Activated T-helper 1 cell treated with anti-CD3 and anti-CD28 coated beads, Interleukin-12 subunit alpha, Interleukin-12 subunit beta, Interleukin-2, Interleukin-4 antibody, amounts not matched to agents 30 ng/mL and 10 ng/mL and 1 ng/mL, durations not matched to agents 14 hours and 24 hours and 36 hours (primary cell): Measurements from ENCODE around the gene GRB10. TPM values are rescaled to one million over a fixed set of nuclear protein-coding genes. Genes with fewer than 3 reads are reported as not detected.

Source experiments
- DNase-seq: peaks from one replicate; pipeline ENCODE4 v3.0.0; 2021; ENCODE audit warnings: low spot score
- H3K27ac Mint-ChIP-seq: one replicate; pipeline ENCODE4 v1.8.0; 2021; ENCODE audit warnings: mild to moderate bottlenecking, mixed read lengths
- H3K27me3 Mint-ChIP-seq: one replicate; pipeline ENCODE4 v1.8.0; 2022; ENCODE audit warnings: mild to moderate bottlenecking, moderate library complexity, mixed read lengths; ENCODE audit not compliant: insufficient read depth
- H3K36me3 Mint-ChIP-seq: one replicate; pipeline ENCODE4 v1.8.0; 2021; ENCODE audit warnings: low read depth, mixed read lengths
- H3K4me1 Mint-ChIP-seq: one replicate; pipeline ENCODE4 v1.8.0; 2021; ENCODE audit warnings: low read depth, mixed read lengths
- H3K4me3 Mint-ChIP-seq: one replicate; pipeline ENCODE4 v1.8.0; 2021; ENCODE audit warnings: mild to moderate bottlenecking, moderate library complexity, mixed read lengths
- H3K9me3 Mint-ChIP-seq: one replicate; pipeline ENCODE4 v1.8.0; 2021; ENCODE audit warnings: mixed read lengths
- intact Hi-C: fragments of 100-400 bp; cut with micrococcal nuclease; formaldehyde crosslinking; loops from one replicate; pipeline ENCODE4 v1.15.1; 2024
- total RNA-seq: library from RNA; stranded (reverse); gene quantifications from 2 replicates; pipeline ENCODE4 v1.2.3, GENCODE V29; 2022

The GRB10 gene
- total RNA-seq, 1 donor from 2014 or later = 2.8 TPM

GRCh38 chr7:50815138-50815537 lies 32.4 kb upstream of the GRB10 start:
- peaks cover 9% of the 10 kb centered on the region for H3K27me3 Mint-ChIP-seq
- no peaks in the 10 kb centered on the region for H3K4me1 Mint-ChIP-seq
- H3K9me3 Mint-ChIP-seq = no peaks in the 10 kb centered on the region
- intact Hi-C loops = no loop called here
- H3K4me3 Mint-ChIP-seq = no peak overlapping the region
- no peaks in the 10 kb centered on the region for H3K36me3 Mint-ChIP-seq
- no peak overlapping the region for H3K27ac Mint-ChIP-seq
- no peak for DNase-seq

DNA sequence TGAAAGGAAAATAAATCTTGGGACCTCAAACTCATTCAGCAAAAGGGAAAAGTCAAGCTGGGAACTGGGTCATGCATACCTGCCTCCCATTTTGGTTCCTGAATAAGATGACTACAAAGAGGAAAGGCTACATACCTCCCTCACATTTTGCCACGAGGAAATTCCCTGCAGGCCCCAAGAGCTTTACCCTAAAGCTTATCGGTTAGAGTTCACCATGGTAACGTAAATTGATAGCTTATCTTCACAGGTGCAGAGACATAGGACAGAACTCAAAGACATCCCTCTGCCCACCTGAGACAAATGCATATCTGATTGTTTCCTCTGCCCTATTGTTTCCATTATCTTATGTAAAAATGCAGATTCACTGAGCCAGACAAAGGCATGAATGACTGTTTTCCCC lies 31.5 kb upstream of the GRB10 start:
- no peak for DNase-seq
- Mint-ChIP-seq H3K4me3 (no peak overlapping the region), H3K27me3 (peaks cover 8% of the 10 kb centered on the region), H3K27ac (no peak overlapping the region), H3K9me3 (no peaks in the 10 kb centered on the region), H3K4me1 (no peaks in the 10 kb centered on the region), H3K36me3 (no peaks in the 10 kb centered on the region)
- intact Hi-C loops = no loop called here

- intact Hi-C loops = no loop called here
- Mint-ChIP-seq H3K36me3 (no peaks in the 10 kb centered on the region), H3K27me3 (peaks cover 9% of the 10 kb centered on the region), H3K4me3 (no peak overlapping the region), H3K4me1 (no peaks in the 10 kb centered on the region), H3K9me3 (no peaks in the 10 kb centered on the region), H3K27ac (no peak overlapping the region)
- DNase-seq = no peak
Measured at GRCh38 chr7:50812841-50813475, 30.3 kb upstream of the GRB10 start.

- intact Hi-C loops = no loop called here
- Mint-ChIP-seq H3K27ac (no peak overlapping the region), H3K27me3 (peaks cover 9% of the 10 kb centered on the region), H3K4me1 (no peaks in the 10 kb centered on the region), H3K9me3 (no peaks in the 10 kb centered on the region), H3K36me3 (no peaks in the 10 kb centered on the region), H3K4me3 (no peak overlapping the region)
- DNase-seq = no peak
Measured at GRCh38 chr7:50812094-50812493, 29.4 kb upstream of the GRB10 start.

DNA sequence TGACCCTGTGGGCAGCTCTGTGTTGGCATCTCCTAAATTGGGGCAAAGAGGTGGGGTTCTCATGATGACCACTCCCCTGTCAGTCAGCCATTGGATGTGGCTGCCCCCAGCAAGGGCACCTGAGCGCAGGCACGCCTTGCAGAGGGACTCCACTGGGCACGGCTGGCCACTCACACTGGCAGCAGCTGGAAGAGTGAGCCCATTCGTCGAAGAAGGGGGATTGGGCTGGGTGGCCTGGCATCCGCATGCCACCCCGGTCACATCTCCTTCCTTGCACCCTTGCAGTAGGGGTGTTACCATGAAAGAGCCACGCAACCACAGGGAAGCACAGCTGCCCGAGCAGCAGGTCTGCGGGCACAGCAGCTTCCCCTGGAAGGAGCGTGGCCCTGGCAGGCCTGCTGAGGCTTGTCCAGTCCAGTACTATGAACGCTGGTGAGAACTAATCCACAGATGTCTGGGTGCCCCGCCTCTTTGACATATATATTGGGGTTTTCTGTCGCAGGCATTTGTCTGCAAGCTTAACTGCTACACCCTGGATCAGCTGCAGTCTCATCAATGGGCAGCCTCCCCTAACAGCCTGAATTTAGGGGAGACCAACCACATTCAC lies 25.7 kb upstream of the GRB10 start:
- no peak overlapping the region for H3K4me3 Mint-ChIP-seq
- no peaks in the 10 kb centered on the region for H3K4me1 Mint-ChIP-seq
- no peak overlapping the region for H3K27ac Mint-ChIP-seq
- intact Hi-C loops = no loop called here
- no peaks in the 10 kb centered on the region for H3K36me3 Mint-ChIP-seq
- no peak for DNase-seq
- H3K9me3 Mint-ChIP-seq = no peaks in the 10 kb centered on the region
- H3K27me3 Mint-ChIP-seq = peaks cover 10% of the 10 kb centered on the region

DNA sequence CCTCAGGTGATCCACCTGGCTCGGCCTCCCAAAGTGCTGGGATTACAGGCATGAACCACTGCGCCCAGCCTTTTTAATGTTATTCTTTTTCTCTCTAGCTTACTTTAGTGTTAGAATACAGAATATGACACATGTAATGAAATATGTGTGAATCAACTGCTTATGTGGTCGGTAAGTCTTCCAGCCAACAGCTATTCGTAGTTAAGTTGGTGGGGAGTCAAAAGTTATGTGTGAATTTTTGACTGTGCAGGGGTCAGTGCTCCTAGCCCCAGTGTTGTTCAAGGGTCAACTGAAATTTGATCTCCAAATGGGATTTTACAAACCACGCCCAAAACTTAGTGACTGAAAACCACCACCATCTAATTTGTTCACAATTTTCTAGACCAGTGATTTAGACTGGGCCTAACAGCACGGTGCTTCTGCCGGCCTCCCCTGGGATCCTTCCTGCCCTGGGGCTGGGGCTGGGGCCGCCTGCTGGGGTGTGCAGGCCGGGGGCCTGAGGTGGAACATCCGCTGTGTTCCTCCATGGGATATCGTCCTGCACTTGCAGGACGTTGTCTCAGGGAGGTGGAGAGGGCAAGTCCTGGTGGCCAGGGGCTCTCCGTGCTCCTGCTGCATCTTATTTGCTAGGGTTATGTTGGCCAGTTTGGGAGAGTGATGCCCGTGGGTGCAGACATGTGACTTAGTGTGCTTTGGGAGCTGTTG lies 24.5 kb upstream of the GRB10 start:
- peaks cover 13% of the 10 kb centered on the region for H3K27me3 Mint-ChIP-seq
- H3K4me1 Mint-ChIP-seq = no peaks in the 10 kb centered on the region
- H3K36me3 Mint-ChIP-seq = no peaks in the 10 kb centered on the region
- intact Hi-C loops = no loop called here
- no peak overlapping the region for H3K27ac Mint-ChIP-seq
- no peaks in the 10 kb centered on the region for H3K9me3 Mint-ChIP-seq
- no peak for DNase-seq
- H3K4me3 Mint-ChIP-seq = no peak overlapping the region

DNA sequence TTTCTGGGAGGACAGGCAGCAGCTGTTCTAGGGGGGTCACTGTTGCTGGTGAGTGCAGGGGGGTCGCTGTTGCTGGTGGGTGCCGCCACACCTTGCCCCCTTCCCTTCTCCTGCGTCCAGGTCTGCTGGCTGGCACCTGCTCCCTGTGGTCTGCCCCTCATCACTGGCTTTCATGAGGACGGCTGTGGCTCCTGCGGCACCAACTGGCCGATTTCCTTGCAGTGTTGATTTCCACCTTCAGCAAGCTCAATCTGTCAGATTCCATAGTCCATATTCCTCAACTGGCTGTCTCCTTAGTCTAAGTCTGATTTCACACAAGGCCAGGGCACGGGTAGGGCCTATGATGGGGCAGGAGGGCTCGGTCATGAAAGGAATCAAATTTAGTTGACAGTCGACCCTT lies 23.4 kb upstream of the GRB10 start:
- intact Hi-C loops = no loop called here
- DNase-seq = no peak
- no peaks in the 10 kb centered on the region for H3K36me3 Mint-ChIP-seq
- no peaks in the 10 kb centered on the region for H3K4me1 Mint-ChIP-seq
- H3K9me3 Mint-ChIP-seq = no peaks in the 10 kb centered on the region
- H3K27ac Mint-ChIP-seq = no peak overlapping the region
- H3K27me3 Mint-ChIP-seq = peaks cover 11% of the 10 kb centered on the region
- H3K4me3 Mint-ChIP-seq = no peak overlapping the region

GRCh38 chr7:50805447-50806125 lies 22.9 kb upstream of the GRB10 start:
- Mint-ChIP-seq H3K4me3 (no peak overlapping the region), H3K9me3 (no peaks in the 10 kb centered on the region), H3K4me1 (no peaks in the 10 kb centered on the region), H3K27ac (no peak overlapping the region), H3K27me3 (peaks cover 16% of the 10 kb centered on the region), H3K36me3 (no peaks in the 10 kb centered on the region)
- intact Hi-C loops = loop anchor here (2.0 kb wide), 1 partner anchor 21 kb away; no protein-coding TSS in a partner anchor
- DNase-seq = no peak

GRCh38 chr7:50803359-50804337 lies 21.0 kb upstream of the GRB10 start:
- no peak for DNase-seq
- Mint-ChIP-seq H3K27me3 (peaks cover 21% of the 10 kb centered on the region), H3K4me3 (no peak overlapping the region), H3K36me3 (no peaks in the 10 kb centered on the region), H3K27ac (no peak overlapping the region), H3K9me3 (no peaks in the 10 kb centered on the region), H3K4me1 (no peaks in the 10 kb centered on the region)
- intact Hi-C loops = loop anchor here (2.0 kb wide), 1 partner anchor 23 kb away; no protein-coding TSS in a partner anchor

DNA sequence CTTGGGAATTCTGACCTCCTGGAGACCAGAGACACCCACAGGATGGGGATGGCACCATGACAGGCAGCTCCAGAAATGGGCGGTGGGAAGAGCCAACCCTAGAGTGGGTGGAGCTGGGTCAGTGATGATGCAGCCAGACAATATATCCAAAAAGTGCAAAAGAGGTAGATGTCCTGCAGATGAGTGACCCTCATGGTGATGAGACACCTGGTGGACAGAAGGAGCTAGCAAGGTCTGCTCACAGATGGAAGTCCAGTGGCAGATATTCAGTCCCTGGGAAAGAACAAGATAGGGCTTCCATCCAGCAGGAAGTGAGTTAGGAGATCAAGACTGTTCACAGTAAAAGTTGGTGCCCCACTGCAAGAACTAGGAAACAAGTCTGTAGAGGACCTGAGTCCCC lies 19.2 kb upstream of the GRB10 start:
- no peak for DNase-seq
- Mint-ChIP-seq H3K27ac (no peak overlapping the region), H3K36me3 (no peaks in the 10 kb centered on the region), H3K27me3 (peaks cover 34% of the 10 kb centered on the region), H3K4me3 (no peak overlapping the region), H3K9me3 (no peaks in the 10 kb centered on the region), H3K4me1 (no peaks in the 10 kb centered on the region)
- intact Hi-C loops = no loop called here

- H3K4me1 Mint-ChIP-seq = peaks cover 3% of the 10 kb centered on the region
Measured at GRCh38 chr7:50799873-50800272, 17.2 kb upstream of the GRB10 start.

GRCh38 chr7:50798126-50798525 lies 15.4 kb upstream of the GRB10 start:
- no peaks in the 10 kb centered on the region for H3K36me3 Mint-ChIP-seq
- peaks cover 3% of the 10 kb centered on the region for H3K4me1 Mint-ChIP-seq
- H3K27ac Mint-ChIP-seq = no peak overlapping the region
- peaks cover 58% of the 10 kb centered on the region for H3K27me3 Mint-ChIP-seq
- DNase-seq = no peak
- no peak overlapping the region for H3K4me3 Mint-ChIP-seq
- H3K9me3 Mint-ChIP-seq = no peaks in the 10 kb centered on the region
- intact Hi-C loops = no loop called here

More at GRCh38 chr7:50799873-50800272, 17.2 kb upstream of the GRB10 start:
- Mint-ChIP-seq H3K9me3 (no peaks in the 10 kb centered on the region), H3K4me3 (no peak overlapping the region), H3K36me3 (no peaks in the 10 kb centered on the region), H3K27me3 (peaks cover 44% of the 10 kb centered on the region), H3K27ac (no peak overlapping the region)
- intact Hi-C loops = no loop called here
- DNase-seq = no peak
